HG03175 (cell line): Measurements from ENCODE around the gene DNM2.
"Not testable (repeated sequence)": the region's sequence is repeated elsewhere in the genome, so short reads cannot be mapped to it uniquely, and the experiment has no call there.

Experiments used
- ATAC-seq: cut with Tn5 transposase; IDR thresholded peaks from one replicate; pipeline ENCODE4 v1.9.1; 2021; ENCODE audit warnings: mild to moderate bottlenecking, moderate library complexity; ENCODE audit not compliant: unreplicated experiment

DNM2 gene

DNA sequence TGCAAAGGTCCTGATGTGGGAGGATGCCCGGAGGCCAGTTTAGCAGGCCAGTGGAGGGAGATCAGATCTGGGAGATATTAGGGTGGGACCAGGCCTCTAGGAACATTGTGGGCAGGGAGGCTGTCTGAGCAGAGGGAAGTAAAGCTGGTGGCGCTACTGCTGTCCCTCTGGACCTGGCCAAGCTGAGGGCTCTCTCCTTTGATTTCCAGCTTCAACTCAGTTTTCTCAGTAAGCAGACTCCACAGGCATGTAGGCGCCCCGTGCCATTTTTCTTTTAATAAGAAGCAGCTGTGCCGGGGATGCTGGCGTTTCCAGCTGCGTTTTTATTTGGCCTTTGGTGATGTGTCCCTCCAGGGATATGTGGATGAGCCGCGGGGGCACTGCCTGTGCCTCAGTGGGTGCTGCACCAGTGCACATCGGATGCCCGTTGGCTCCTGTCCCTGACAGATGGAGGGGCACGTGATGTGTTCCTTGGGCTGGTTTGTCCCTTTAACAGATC lies 6.7 kb downstream of the DNM2 start:
- no peak for ATAC-seq

DNA sequence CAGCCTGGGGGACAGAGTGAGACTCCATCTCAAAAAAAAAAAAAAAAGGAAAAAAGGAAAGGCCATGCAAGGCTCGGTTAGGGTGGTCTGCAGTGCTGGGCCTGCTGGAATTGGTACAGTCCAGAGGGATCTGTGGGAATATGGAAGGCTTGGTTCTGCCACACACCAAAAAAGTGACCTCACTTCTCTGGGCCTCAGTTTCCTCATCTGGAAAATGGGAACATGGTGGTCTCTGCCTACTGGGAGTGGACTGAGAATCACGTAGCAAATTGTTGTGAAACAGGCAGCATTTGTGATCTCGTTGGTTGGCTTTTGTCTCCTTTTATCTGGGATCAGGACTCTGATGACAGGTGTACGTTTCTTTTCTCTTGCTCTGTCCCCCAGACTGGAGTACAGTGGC lies 7.5 kb downstream of the DNM2 start:
- no peak for ATAC-seq

DNA sequence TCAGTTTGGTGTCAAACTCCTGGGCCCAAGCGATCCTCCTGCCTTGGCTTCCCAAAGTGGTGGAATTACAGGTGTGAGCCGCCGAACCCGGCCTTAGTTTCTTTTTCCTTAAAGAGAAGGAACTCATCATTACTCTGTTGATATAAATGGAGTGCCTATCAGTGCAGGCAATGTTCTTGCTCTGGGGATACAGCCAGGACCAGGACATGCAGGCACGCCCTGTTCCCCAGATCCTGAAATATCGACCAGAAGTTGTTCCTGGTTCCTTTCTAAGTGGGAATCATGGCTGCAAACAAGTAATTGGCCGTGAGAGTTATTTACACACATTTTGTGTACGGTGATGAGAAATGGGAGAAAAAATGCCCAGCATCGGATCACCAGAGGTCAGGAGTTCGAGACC lies 8.4 kb downstream of the DNM2 start:
- ATAC-seq: no peak

DNA sequence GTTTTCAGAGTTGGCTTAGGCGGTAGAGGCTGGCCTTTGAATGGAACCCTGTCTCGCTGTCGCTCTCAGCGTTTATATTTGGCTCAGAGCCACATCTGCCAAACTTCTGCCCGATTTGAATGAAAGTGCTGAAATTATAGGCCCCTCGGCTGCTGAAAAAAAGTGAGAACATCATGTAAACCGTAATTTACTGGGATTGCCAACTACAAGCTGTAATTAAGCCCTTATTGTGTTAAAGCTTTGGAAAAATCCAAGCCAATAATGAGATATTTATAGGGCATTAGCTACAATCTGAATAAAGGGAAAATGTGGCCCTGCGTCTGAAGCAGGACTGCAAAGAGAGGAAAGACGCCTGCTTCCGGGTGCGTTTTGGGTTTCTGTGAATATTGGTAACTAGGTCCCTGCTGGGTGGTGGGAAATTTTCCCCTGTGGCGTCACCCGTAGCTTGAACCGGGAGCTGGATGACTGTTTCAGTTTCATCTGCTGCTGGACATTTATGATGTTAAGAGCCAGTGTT lies 9.9 kb downstream of the DNM2 start:
- no peak for ATAC-seq

DNA sequence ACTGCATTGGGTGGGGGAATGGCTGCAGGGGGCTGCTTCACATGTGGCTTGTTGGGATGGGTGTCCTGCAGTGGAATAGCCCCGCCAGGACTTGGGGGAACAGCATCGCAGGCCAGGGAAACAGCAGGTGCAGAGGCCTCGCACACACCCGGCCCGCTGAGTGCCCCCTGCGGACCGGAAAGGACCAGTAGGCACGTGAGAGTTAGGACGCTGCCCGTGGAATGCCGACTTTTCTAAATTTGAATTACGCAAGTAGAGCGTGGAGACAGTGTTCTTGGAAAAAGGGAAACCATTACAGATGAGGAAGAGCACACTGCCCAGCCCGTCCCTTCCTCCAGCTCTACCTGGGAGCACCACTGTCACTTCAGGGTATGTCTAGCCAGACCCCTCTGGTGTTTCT lies 11.5 kb downstream of the DNM2 start:
- no peak for ATAC-seq

DNA sequence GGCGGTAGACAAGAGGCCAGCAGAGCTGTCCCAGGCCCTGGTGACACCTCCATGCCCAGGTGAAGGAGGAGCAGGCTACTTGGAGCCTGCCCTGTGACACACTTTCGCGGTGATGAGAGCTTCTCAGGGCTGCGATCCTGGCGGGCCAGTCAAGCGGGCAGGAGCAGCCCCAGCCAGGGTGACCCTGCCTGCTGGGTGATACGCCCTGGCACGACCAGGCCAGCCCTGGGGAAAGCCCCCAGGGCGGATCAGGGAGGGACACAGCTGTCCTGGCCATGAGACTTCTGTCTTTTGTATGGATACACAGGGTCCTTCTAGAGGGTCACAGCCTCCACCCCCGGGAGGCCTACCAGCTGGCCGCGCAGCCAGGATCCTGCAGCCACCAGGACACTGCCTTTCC lies 13.1 kb downstream of the DNM2 start:
- no peak for ATAC-seq

DNA sequence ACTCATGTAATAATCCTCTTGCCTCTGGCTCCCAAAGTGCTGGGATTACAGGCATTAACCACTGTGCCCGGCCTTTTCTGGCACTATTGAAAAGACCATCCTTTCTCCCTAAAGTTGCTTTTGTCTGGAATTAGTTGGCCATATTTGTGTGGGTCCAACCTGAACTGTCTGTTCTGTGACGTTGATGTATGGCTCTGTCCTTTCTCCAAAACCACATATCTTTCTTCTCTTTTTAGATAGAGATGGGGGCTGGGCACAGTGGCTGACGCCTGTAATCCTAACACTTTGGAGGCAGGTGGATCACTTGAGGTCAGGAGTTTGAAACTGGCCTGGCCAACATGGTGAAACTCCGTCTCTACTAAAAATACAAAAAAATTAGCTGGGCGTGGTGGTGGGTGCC lies 17.9 kb downstream of the DNM2 start:
- ATAC-seq: no peak

DNA sequence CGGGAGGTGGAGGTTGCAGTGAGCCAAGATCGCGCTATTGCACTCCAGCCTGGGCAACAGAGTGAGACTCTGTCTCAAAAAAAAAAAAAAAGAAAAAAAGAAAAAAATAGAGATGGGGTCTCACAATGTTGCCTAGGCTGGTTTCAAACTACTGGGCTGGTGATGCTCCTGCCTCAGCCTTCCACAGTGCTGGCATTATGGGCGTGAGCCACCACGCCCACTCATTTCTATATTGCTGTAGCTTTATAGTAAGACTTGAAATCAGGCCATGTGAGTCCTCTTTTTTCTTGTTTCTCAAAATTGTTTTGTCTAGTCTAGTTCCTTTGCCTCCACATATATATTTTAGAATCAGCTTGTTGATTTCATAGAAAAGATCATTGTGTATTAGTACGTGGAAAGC lies 18.3 kb downstream of the DNM2 start:
- no peak for ATAC-seq

DNA sequence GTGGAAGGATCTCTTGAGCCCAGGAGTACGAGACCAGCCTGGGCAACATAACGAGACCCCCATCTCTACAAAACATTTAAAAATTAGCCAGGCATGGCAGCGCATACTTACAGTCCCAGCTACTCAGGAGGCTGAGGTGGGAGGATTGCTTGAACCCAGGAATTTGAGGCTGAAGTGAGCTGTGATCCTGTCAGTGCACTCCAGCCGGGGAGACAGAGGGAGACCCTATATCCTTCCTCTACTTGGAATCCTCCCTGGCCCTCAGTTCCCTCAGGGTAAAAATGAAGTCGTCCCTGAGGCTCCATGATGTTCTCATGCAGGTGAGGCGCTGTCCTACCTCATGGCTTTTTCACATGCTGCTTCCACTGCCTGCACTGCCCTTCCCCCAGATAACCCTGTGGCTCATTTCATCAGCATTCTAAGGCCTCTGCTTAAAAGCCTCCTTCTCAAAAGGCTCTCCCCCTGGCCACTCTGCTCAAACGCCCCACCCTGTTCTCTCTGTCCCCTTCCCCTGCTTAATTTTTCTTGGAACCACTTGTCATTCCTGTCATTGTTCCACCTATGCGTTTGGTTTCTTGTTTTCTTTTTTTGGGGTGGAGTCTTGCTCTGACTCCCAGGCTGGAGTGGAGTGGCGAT lies 19.2 kb downstream of the DNM2 start:
- no peak for ATAC-seq

DNA sequence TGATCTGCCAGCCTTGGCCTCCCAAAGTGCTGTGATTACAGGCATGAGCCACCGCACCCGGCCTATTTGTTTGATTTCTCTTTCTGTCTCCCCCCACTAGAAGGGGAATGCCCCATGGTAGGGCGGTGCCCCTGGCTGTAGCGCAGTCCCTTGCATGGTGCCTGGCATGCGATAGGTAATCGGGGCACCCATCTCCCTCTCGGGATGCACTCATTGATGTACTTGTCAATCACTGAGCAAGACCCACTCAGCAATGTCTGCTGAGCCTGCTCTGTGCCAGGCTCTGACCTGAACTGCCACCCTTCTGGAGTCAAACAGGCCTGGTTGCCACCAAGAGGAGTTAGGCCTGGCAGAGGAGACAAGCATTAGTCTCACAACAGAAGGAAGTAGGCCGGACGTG lies 19.8 kb downstream of the DNM2 start:
- ATAC-seq: no peak

DNA sequence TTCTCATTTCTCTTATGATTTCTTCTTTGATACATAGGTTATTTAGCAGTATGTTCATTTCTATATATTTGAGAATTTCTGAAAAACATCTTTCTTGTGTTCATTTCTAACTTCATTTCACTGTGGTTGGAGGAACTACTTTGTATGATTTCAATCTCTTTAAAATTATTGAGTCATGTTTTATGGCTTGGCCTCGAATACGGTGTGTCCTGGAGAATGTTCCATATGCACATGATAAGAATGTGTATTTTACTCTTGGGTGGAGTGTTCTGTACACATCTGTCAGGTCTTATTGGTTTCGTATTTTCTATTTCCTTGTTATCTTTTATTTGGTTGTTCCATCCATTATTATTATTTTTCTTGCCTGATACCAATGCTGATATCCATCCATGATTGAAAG lies 22.9 kb downstream of the DNM2 start:
- ATAC-seq: no peak

DNA sequence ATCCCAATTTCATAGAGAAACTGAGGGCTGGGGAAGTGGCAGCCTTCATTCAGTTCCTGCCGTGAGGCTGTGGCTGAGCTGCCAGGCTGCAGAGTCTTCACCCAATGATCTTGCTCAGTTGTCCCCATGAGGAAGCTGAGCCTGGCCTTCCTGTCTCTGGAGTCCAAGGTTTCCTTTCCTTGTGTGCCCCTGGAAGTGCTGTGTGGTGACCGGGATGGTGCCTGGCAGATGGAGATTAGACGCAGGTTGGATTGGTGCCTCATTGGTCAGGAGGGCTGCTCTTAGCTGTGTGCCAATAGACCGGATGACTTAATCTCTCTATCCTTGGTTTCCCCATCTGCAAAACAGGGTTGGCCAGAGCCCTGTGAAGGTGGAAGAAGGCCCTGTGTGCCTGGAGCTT lies 24.6 kb downstream of the DNM2 start:
- ATAC-seq: no peak

DNA sequence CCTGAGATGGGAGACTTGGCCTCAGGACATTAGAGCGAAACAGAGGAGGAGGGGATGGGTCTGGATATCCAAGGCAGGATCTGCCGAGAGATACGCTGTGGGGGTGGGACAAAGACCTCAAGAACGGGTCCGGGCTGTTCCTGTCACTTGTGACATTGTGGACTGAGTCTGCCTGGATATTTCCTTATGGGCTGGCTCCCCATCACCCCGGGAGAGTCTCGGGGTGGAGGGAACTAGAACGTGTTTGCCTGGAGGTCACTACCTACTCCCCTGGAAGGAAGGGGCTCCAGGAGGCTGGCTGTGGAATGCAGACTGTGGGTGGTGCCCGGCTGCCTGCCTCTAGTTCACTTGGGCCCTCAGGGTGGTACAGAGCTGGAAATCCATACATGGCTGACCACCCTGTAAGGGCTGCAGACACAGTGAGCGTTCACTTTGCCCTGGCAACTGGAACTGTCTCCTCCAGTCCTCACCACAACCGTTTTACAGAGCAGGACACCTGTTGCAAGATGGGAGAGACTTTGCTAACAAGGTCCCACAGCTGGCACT lies 26.4 kb downstream of the DNM2 start:
- ATAC-seq: no peak

DNA sequence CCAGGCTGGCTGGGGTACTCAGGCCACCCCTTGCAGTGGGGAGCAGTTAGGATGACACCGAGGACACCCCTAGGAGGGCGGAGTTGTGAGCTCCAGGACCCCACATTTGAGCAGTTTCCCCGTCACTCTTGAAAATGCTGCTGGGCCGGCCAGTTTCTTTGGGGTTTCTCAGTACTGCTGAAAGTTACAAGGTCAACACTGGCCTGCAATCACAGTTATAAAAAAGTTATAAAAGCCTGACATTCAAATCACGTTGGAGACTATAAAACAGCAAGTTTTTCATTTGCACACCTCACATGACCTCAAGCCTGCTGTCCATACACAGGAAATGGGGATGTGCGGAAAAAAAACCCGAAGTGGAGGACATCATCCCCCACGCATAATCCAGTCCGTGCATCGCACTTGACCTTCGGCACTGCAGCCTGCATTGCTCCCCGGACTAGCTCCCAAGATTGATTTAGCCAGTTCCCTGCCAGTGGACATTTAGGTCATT lies 27.0 kb downstream of the DNM2 start:
- no peak for ATAC-seq

DNA sequence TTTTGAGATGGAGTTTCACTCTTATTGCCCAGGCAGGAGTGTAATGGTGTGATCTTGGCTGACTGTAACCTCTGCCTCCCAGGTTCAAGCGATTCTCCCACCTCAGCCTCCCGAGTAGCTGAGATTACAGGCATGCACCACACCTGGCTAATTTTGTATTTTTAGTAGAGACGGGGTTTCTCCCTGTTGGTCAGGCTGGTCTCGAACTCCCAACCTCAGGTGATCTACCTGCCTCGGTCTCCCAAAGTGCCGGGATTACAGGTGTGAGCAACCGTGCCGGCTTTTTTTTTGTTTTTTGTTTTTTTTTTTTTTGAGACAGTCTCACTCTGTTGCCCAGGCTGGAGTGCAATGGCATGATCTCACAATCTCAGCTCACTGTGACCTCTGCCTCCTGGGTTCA lies 28.6 kb downstream of the DNM2 start:
- ATAC-seq: not testable (repeated sequence)

DNA sequence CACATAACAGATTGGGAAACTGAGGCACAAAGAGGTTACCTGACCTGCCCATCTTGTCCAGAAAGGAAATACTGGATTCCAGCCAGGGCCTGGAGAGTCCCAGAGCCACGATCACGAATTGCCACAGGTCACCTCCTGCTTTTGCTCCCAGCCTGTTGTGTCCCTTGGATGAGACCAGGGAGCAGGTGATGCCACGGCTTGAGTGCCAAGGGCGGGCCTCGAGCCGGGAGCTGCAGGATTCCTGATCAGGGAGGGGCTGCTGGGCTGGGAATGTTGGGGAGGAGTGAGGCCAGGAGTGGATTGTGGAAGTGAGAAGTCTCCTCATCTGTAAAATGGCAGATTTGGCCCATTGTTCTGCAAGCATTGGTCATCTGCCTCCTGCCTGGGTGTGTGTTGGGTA lies 29.4 kb downstream of the DNM2 start:
- ATAC-seq: no peak

DNA sequence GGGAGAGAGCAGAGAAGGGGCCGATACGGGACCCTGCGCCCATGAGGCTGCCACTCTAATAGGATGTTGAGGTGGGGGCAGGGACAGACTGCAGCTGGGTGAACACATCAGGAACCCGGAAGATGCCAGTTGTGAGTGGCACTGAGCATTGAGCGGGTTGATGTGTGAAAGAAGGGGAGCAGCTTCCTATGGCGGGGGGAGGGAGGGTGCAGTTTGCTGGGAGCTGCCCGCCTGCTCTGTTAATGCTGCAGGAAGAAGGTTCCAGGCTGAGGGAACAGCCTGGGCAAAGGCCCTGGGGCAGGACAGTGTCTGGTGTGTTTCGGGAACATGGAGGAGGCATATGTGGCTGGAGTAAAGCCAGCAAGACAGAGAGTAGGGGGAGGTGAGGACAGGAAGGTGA lies 29.8 kb downstream of the DNM2 start:
- no peak for ATAC-seq

DNA sequence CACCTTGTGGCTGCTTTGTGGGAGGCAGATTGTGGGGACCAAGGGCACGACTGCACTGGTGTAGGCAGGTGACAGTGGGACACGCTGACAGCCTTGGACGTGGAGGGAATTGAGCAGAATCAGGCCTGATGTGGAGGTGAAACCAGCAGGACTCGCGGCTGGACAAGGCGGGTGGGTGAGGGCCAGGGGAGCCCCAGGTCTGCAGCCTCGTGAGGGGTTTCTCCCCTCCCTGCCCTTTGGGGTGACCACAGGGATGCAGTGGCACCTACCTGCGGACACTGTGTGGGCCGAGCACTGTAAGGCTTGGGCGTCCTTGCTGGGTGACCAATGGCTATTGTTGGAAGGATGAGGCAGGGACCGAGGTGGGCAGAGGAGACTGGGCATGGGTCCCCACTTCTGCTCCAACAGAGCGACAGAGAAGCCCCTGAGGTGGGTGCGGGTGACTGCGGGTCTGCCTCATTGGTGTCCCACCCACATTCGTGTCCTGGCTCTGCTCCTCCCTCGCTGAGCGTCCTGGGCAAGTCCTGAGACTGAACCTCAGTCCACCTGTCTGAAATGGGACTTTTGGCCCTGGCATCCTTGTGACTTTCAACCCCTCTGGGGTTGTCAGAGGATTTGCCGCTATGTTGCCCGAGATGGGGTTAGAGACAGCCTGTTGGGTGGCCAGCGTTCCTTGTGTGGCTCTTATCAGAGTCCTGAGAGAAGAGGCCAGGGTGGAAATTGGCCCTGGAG lies 30.5 kb downstream of the DNM2 start:
- ATAC-seq: no peak

DNA sequence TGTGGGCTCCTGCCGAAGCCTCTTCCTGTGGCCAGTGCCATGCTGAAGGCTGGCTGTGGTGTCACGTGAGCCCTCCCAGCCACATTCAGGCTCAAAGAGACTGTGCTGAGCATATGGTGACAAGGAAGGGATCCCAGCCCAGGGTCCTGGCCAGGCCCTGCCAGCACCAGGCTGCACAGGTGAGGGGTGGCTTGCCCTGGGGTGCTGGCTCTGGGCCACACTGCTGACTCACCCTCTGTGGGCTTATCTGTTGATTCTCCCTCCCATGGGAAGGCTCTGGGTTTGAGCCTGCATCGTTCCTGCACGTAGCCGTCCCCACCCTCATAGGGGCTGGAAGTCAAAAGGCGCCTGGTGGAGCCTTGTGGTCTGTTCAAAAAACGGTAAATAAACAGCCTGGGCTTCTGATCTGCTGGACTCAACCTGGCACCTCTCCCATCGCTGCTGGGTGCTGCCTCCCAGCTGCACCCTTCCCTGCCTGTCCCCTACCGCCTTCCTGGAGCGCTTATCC lies 31.1 kb downstream of the DNM2 start:
- no peak for ATAC-seq

DNA sequence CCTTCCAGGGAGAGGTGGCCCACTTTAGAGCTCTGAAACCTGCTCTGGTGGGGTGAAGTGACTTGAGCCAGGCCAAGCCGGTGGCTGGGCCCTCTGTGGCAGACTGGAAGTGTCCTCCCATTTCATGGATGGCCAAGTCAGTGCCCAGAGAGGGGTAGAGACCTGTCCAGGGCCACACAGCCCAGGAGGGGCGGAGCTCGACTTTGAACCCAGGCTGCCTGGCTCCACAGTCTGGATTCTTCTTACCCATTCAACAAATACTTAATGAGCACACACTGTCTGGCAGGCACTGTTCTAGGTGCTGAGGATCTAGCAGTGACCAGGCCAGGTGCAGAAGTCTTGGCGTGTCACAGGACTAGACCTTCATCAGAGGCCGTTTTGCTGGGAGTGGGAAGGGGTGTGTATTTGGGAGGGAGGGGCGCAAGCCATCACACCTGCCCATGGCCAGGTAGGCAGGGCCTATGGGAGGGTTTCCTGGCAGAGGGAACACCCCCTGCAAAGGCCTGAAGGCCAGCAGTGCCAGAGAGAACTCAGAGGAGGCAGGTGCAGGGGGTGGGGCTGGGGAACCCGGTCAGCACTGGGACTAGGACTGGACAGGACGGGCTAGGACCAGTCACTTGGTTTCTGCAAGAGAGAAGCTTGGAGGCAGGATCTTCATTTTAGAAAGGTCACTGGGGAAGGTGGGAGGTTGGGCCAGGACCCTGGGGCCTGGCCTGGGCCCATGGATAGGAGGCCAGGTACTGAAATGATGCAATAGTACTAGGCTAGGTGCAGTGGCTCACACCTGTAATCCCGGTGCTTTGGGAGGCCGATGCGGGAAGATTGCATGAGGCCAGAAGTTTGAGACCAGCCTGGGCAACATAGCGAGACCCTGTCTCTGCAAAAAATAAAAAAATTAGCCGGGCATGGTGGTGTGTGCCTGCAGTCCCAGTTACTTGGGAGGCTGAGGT lies 31.8 kb downstream of the DNM2 start:
- no peak for ATAC-seq
